Liver (tissue), 9 donors: ENCODE measurements around the gene ASXL2. TPM values are rescaled to one million over a fixed set of nuclear protein-coding genes. Genes with fewer than 3 reads are reported as not detected.
"Not testable (repeated sequence)": the region's sequence is repeated elsewhere in the genome, so short reads cannot be mapped to it uniquely, and the experiment has no call there.

ENCODE experiments used
- DNase-seq: peaks from one replicate; pipeline ENCODE4 v3.0.0-alpha.2; 2017; ENCODE audit warnings: low spot score
- H3K27ac ChIP-seq, 2 donors: one replicate each; pipeline ENCODE4 v1.7.0; 2013; ENCODE audit warnings: inconsistent platforms in 2 of 2, low read length in 2 of 2, control low read depth in 1 of 2, low read depth in 1 of 2, mild to moderate bottlenecking in 1 of 2
- H3K27me3 ChIP-seq, 4 donors: one replicate each; pipeline versions ENCODE4 v1.6.1 to v1.7.0; 2013; ENCODE audit warnings: low read length in 3 of 4, inconsistent platforms in 1 of 4, mild to moderate bottlenecking in 1 of 4, moderate library complexity in 1 of 4; ENCODE audit not compliant: control insufficient read depth in 4 of 4, insufficient read depth in 4 of 4
- H3K36me3 ChIP-seq, 4 donors: one replicate each; pipeline versions ENCODE4 v1.6.1 to v1.7.0; 2013; ENCODE audit warnings: low read length in 3 of 4, mild to moderate bottlenecking in 3 of 4, low read depth in 1 of 4, moderate library complexity in 1 of 4; ENCODE audit not compliant: control insufficient read depth in 4 of 4, insufficient read depth in 3 of 4
- H3K4me1 ChIP-seq, 4 donors: one replicate each; pipeline versions ENCODE4 v1.6.1 to v1.7.0; 2013; ENCODE audit warnings: low read length in 3 of 4, mild to moderate bottlenecking in 3 of 4, moderate library complexity in 1 of 4; ENCODE audit not compliant: control insufficient read depth in 4 of 4, insufficient read depth in 4 of 4
- H3K4me3 ChIP-seq, 3 donors: one replicate each; pipeline versions ENCODE4 v1.6.1 to v1.7.0; 2013; ENCODE audit warnings: low read length in 3 of 3, control low read depth in 1 of 3, low read depth in 1 of 3, mild to moderate bottlenecking in 1 of 3
- H3K9ac ChIP-seq, 2 donors: one replicate each; pipeline ENCODE4 v1.7.0; 2013; ENCODE audit warnings: low read length in 2 of 2, mild to moderate bottlenecking in 2 of 2, moderate library complexity in 2 of 2, control low read depth in 1 of 2, low read depth in 1 of 2
- H3K9me3 ChIP-seq, 4 donors: one replicate each; pipeline versions ENCODE4 v1.6.1 to v1.7.0; 2013; ENCODE audit warnings: low read length in 3 of 4; ENCODE audit not compliant: control insufficient read depth in 4 of 4
- CTCF ChIP-seq: fragments of 150-350 bp; IDR thresholded peaks from 2 replicates; pipeline ENCODE4 v1.5.1; 2017; ENCODE audit warnings: improper control_type of control experiment, low read depth, low read length; ENCODE audit not compliant: missing input control
- EGR1 ChIP-seq, 2 donors: IDR thresholded peaks; 2 replicates each; pipeline ENCODE4 v1.6.1; 2016 to 2018; ENCODE audit warnings: antibody characterized with exemption in 2 of 2, low read depth in 2 of 2
- FOXA1 ChIP-seq: IDR thresholded peaks from 2 replicates; pipeline ENCODE4 v1.6.1; 2016; ENCODE audit warnings: antibody characterized with exemption
- FOXA2 ChIP-seq: IDR thresholded peaks from 2 replicates; pipeline ENCODE4 v1.6.1; 2016; ENCODE audit warnings: antibody characterized with exemption
- GABPA ChIP-seq, 2 donors: IDR thresholded peaks in 1 of 2; conservative IDR thresholded peaks in 1 of 2; 2 replicates each; pipeline ENCODE4 v1.6.1; 2016; ENCODE audit warnings: antibody characterized with exemption in 2 of 2, mild to moderate bottlenecking in 1 of 2, moderate library complexity in 1 of 2
- HNF4G ChIP-seq: IDR thresholded peaks from 2 replicates; pipeline ENCODE4 v1.6.1; 2016; ENCODE audit warnings: antibody characterized with exemption
- NR2F2 ChIP-seq: IDR thresholded peaks from 2 replicates; pipeline ENCODE4 v1.6.1; 2016; ENCODE audit warnings: antibody characterized with exemption
- RXRA ChIP-seq, 2 donors: IDR thresholded peaks; 2 replicates each; pipeline ENCODE4 v1.6.1; 2017 to 2018; ENCODE audit warnings: antibody characterized with exemption in 2 of 2, mild to moderate bottlenecking in 1 of 2
- SP1 ChIP-seq: IDR thresholded peaks from 2 replicates; pipeline ENCODE4 v1.6.1; 2018; ENCODE audit warnings: antibody characterized with exemption, mild to moderate bottlenecking
- TAF1 ChIP-seq: conservative IDR thresholded peaks from 2 replicates; pipeline ENCODE4 v1.6.1; 2016; ENCODE audit warnings: antibody characterized with exemption, mild to moderate bottlenecking
- YY1 ChIP-seq: IDR thresholded peaks from 2 replicates; pipeline ENCODE4 v1.6.1; 2016; ENCODE audit warnings: antibody characterized with exemption, mild to moderate bottlenecking
- WGBS: extraction: QIAGEN DNeasy Blood & Tissue Kit; methylation state at CpG from one replicate; pipeline ENCODE4 v1.1.7; 2013; 5-methylcytosine and 5-hydroxymethylcytosine counted together
- polyA plus RNA-seq, 2 donors: library from polyadenylated mRNA; stranded (reverse) in 1 of 2; unstranded in 1 of 2; fragments of 200-250 nt in 1 of 2; fragments of >200 nt in 1 of 2; fragmentation: Nextera tagmentation in 1 of 2; extraction: Ambion mirVana in 1 of 2; gene quantifications; one replicate each; pipeline versions ENCODE4 v1.2.1 to v1.2.3, GENCODE V29; 2013 to 2015
- total RNA-seq, 2 donors: library from RNA; depleted of rRNA; stranded (reverse); fragments of >200 nt; gene quantifications; one replicate each; pipeline ENCODE4 v1.2.3, GENCODE V29; 2014
- TF ChIP-seq, protein P1 (sequence below): IDR thresholded peaks from 2 replicates; pipeline ENCODE4 v1.6.1; 2016; ENCODE audit warnings: antibody characterized with exemption
- TF ChIP-seq, protein P2 (sequence below): IDR thresholded peaks from 2 replicates; pipeline ENCODE4 v1.6.1; 2016; ENCODE audit warnings: antibody characterized with exemption
- TF ChIP-seq, protein P3 (sequence below): IDR thresholded peaks from 2 replicates; pipeline ENCODE4 v1.6.1; 2016; ENCODE audit warnings: antibody characterized with exemption
- donor health status: healthy.
- donor health status: healthy.
- donor health status: healthy.
- donor health status: healthy.
- donor health status: healthy.

The ASXL2 gene
- total and polyA plus RNA-seq, 4 donors: 2.4 to 7.3 (median 4.4) TPM

DNA sequence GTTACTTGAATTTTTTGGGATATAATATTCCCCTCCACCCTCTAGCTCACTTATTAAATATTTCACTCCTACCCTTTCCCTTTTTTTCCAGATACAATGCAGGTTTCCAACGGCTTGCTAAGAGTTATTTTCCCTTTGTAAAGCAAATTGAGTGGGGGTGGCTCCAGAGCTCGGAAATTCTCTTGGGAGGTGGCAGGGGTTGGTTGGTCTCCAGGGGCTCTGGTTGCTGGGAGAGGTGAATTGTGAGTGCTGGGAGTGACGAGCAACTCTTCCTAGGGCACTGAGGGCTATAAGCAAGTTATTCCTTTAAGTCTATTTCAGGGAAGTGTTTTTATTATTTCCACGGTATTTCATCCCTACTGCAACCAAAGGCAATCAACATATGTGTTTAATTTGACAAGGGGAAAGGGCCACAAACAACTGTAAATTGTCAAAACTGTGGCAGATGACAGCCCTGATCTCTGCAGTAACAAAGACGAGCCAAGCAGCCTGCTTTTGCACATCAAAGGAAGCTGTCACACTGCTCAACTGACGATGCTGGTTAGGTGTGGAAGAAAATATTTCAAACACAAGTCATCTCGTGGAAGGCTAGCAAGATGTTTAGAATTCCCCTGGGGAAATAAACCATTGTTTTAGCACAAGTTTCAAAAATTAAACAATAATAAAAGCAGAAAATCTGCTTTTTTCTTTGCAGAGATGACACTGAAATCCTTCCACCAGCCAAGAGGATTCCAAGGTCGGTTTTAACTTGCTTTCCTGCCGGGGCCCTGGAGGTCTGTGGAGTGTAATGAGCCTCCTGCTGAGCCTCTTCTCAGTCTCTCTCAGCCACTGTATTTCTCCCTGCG is 34.8 kb upstream of the ASXL2 start:
- WGBS: 30% methylated on average over 10 of the region's 10 CpGs
- Histone ChIP-seq H3K36me3 (no peaks in the 10 kb centered on the region), H3K9me3 (no peaks in the 10 kb centered on the region), H3K27me3 (no peaks in the 10 kb centered on the region), H3K4me1 (no peaks in the 10 kb centered on the region), H3K9ac (no peak overlapping the region), H3K4me3 (no peak overlapping the region), H3K27ac (no peak overlapping the region)
- no peak for DNase-seq
- TF ChIP-seq TAF1 (no peak), FOXA2 (no peak), SP1 (no peak), EGR1 (IDR thresholded peaks at IDR 0.05; ENCODE audit: low read depth in 2 of 2) (no peak), HNF4G (no peak), NR2F2 (no peak), YY1 (no peak), CTCF (no peak), FOXA1 (no peak), GABPA (IDR thresholded peaks at IDR 0.05 in 1 of 2, conservative IDR thresholded peaks at IDR 0.05 in 1 of 2) (no peak), RXRA (IDR thresholded peaks at IDR 0.05) (no peak)
- TF ChIP-seq, protein P1, sequence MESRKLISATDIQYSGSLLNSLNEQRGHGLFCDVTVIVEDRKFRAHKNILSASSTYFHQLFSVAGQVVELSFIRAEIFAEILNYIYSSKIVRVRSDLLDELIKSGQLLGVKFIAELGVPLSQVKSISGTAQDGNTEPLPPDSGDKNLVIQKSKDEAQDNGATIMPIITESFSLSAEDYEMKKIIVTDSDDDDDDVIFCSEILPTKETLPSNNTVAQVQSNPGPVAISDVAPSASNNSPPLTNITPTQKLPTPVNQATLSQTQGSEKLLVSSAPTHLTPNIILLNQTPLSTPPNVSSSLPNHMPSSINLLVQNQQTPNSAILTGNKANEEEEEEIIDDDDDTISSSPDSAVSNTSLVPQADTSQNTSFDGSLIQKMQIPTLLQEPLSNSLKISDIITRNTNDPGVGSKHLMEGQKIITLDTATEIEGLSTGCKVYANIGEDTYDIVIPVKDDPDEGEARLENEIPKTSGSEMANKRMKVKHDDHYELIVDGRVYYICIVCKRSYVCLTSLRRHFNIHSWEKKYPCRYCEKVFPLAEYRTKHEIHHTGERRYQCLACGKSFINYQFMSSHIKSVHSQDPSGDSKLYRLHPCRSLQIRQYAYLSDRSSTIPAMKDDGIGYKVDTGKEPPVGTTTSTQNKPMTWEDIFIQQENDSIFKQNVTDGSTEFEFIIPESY: no peak
- TF ChIP-seq, protein P2, sequence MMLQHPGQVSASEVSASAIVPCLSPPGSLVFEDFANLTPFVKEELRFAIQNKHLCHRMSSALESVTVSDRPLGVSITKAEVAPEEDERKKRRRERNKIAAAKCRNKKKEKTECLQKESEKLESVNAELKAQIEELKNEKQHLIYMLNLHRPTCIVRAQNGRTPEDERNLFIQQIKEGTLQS: no peak
- TF ChIP-seq, protein P3, sequence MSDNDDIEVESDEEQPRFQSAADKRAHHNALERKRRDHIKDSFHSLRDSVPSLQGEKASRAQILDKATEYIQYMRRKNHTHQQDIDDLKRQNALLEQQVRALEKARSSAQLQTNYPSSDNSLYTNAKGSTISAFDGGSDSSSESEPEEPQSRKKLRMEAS: no peak

DNA sequence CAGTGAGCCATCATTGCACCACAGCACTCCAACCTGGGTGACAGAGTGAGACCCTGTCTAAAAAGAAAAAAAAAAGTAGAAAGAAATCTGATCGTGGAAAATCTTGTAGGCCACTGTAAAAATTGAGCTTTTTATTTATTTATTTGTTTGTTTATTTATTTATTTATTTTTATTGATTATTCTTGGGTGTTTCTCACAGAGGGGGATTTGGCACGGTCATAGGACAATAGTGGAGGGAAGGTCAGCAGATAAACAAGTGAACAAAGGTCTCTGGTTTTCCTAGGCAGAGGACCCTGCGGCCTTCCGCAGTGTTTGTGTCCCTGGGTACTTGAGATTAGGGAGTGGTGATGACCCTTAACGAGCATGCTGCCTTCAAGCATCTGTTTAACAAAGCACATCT is 31.3 kb upstream of the ASXL2 start:
- not testable (repeated sequence) for H3K4me3 ChIP-seq, H3K27ac ChIP-seq, H3K4me1 ChIP-seq, H3K36me3 ChIP-seq, DNase-seq, H3K27me3 ChIP-seq, H3K9me3 ChIP-seq, H3K9ac ChIP-seq
- 66% methylated on average over 5 of the region's 5 CpGs for WGBS

GRCh38 chr2:25905126-25905525 is 26.8 kb upstream of the ASXL2 start:
- H3K27ac ChIP-seq: no peak overlapping the region
- H3K4me1 ChIP-seq: no peaks in the 10 kb centered on the region
- no peak overlapping the region for H3K9ac ChIP-seq
- WGBS: 89% methylated on average over 2 of the region's 2 CpGs
- no peaks in the 10 kb centered on the region for H3K27me3 ChIP-seq
- TF ChIP-seq, protein P2: no peak
- no peak for DNase-seq
- H3K4me3 ChIP-seq: no peak overlapping the region
- H3K36me3 ChIP-seq: no peaks in the 10 kb centered on the region
- H3K9me3 ChIP-seq: no peaks in the 10 kb centered on the region
